HEK293 (cell line): ENCODE data around the gene SAMD11.

Source experiments
- BCL11A ChIP-seq: fragments of 450-650 bp; formaldehyde crosslinking; IDR thresholded peaks from 2 replicates; pipeline ENCODE4 v1.5.1; 2016; ENCODE audit warnings: low read depth, missing biosample characterization, missing genetic modification characterization
- HOXA7 ChIP-seq: sonication (generic); formaldehyde crosslinking; IDR thresholded peaks from 2 replicates; pipeline ENCODE4 v1.8.1; 2022; ENCODE audit warnings: missing genetic modification reagents, borderline replicate concordance
- SCRT1 ChIP-seq: fragments of 450-650 bp; formaldehyde crosslinking; IDR thresholded peaks from 2 replicates; pipeline ENCODE4 v1.5.1; 2016; ENCODE audit warnings: missing biosample characterization, missing genetic modification characterization, borderline replicate concordance
- SP7 ChIP-seq: fragments of 450-650 bp; formaldehyde crosslinking; IDR thresholded peaks from 2 replicates; pipeline ENCODE4 v1.5.1; 2016; ENCODE audit warnings: missing biosample characterization, missing genetic modification characterization
- WT1 ChIP-seq: fragments of 450-650 bp; formaldehyde crosslinking; IDR thresholded peaks from 2 replicates; pipeline ENCODE4 v1.5.1; 2016; ENCODE audit warnings: missing biosample characterization, missing genetic modification characterization
- ZBTB48 ChIP-seq: fragments of 450-650 bp; formaldehyde crosslinking; IDR thresholded peaks from 2 replicates; pipeline ENCODE4 v1.5.1; 2016; ENCODE audit warnings: missing biosample characterization, missing genetic modification characterization
- ZIC2 ChIP-seq: fragments of 450-650 bp; formaldehyde crosslinking; IDR thresholded peaks from 2 replicates; pipeline ENCODE4 v1.5.1; 2016; ENCODE audit warnings: missing biosample characterization, missing genetic modification characterization
- ZNF121 ChIP-seq: fragments of 450-650 bp; formaldehyde crosslinking; IDR thresholded peaks from 2 replicates; pipeline ENCODE4 v1.5.1; 2016; ENCODE audit warnings: missing biosample characterization, missing genetic modification characterization
- ZNF132 ChIP-seq: fragments of 450-650 bp; formaldehyde crosslinking; IDR thresholded peaks from 2 replicates; pipeline ENCODE4 v1.5.1; 2017; ENCODE audit warnings: missing biosample characterization, missing genetic modification characterization, borderline replicate concordance
- ZNF155 ChIP-seq: fragments of 450-650 bp; formaldehyde crosslinking; IDR thresholded peaks from 2 replicates; pipeline ENCODE4 v1.5.1; 2016; ENCODE audit warnings: missing biosample characterization, missing genetic modification characterization
- ZNF184 ChIP-seq: fragments of 450-650 bp; IDR thresholded peaks from 2 replicates; pipeline ENCODE4 v1.5.1; 2018; ENCODE audit warnings: missing biosample characterization, mild to moderate bottlenecking, missing genetic modification characterization
- ZNF302 ChIP-seq: fragments of 450-650 bp; formaldehyde crosslinking; IDR thresholded peaks from 2 replicates; pipeline ENCODE4 v1.5.1; 2016; ENCODE audit warnings: missing biosample characterization, missing genetic modification characterization, low read depth
- ZNF341 ChIP-seq: fragments of 450-650 bp; formaldehyde crosslinking; IDR thresholded peaks from 2 replicates; pipeline ENCODE4; 2016; ENCODE audit warnings: low read depth, missing biosample characterization, missing genetic modification characterization
- ZNF350 ChIP-seq: fragments of 450-650 bp; formaldehyde crosslinking; IDR thresholded peaks from 2 replicates; pipeline ENCODE4 v1.5.0; 2017; ENCODE audit warnings: missing biosample characterization, mild to moderate bottlenecking, missing genetic modification characterization
- ZNF560 ChIP-seq: fragments of 450-650 bp; formaldehyde crosslinking; IDR thresholded peaks from 2 replicates; pipeline ENCODE4 v1.5.1; 2017; ENCODE audit warnings: missing biosample characterization, missing genetic modification characterization, borderline replicate concordance
- TF ChIP-seq, protein P1 (sequence below): fragments of 450-650 bp; formaldehyde crosslinking; IDR thresholded peaks from 2 replicates; pipeline ENCODE4 v1.5.1; 2016; ENCODE audit warnings: missing biosample characterization, missing genetic modification characterization
- TF ChIP-seq, protein P2 (sequence below): fragments of 450-650 bp; formaldehyde crosslinking; IDR thresholded peaks from 2 replicates; pipeline ENCODE4 v1.5.1; 2017; ENCODE audit warnings: missing biosample characterization, missing genetic modification characterization
- TF ChIP-seq, protein P3 (sequence below): fragments of 450-650 bp; formaldehyde crosslinking; IDR thresholded peaks from 2 replicates; pipeline ENCODE4 v1.5.1; 2016; ENCODE audit warnings: missing biosample characterization, missing genetic modification characterization
- TF ChIP-seq, protein P4 (sequence below): fragments of 450-650 bp; formaldehyde crosslinking; IDR thresholded peaks from 2 replicates; pipeline ENCODE4 v1.5.1; 2017; ENCODE audit warnings: missing biosample characterization, missing genetic modification characterization
- TF ChIP-seq, protein P5 (sequence below): fragments of 450-650 bp; formaldehyde crosslinking; IDR thresholded peaks from 2 replicates; pipeline ENCODE4 v1.5.1; 2016; ENCODE audit warnings: missing biosample characterization, missing genetic modification characterization
- TF ChIP-seq, protein P6 (sequence below): fragments of 450-650 bp; formaldehyde crosslinking; IDR thresholded peaks from 2 replicates; pipeline ENCODE4 v1.5.1; 2016; ENCODE audit warnings: missing biosample characterization, missing genetic modification characterization, low read depth
- TF ChIP-seq, protein P7 (sequence below): fragments of 450-650 bp; formaldehyde crosslinking; IDR thresholded peaks from 2 replicates; pipeline ENCODE4 v1.5.1; 2016; ENCODE audit warnings: missing biosample characterization, missing genetic modification characterization
- TF ChIP-seq, protein P8 (sequence below): fragments of 450-650 bp; formaldehyde crosslinking; IDR thresholded peaks from 2 replicates; pipeline ENCODE4 v1.5.1; 2016; ENCODE audit warnings: missing biosample characterization, missing genetic modification characterization

SAMD11 gene

DNA sequence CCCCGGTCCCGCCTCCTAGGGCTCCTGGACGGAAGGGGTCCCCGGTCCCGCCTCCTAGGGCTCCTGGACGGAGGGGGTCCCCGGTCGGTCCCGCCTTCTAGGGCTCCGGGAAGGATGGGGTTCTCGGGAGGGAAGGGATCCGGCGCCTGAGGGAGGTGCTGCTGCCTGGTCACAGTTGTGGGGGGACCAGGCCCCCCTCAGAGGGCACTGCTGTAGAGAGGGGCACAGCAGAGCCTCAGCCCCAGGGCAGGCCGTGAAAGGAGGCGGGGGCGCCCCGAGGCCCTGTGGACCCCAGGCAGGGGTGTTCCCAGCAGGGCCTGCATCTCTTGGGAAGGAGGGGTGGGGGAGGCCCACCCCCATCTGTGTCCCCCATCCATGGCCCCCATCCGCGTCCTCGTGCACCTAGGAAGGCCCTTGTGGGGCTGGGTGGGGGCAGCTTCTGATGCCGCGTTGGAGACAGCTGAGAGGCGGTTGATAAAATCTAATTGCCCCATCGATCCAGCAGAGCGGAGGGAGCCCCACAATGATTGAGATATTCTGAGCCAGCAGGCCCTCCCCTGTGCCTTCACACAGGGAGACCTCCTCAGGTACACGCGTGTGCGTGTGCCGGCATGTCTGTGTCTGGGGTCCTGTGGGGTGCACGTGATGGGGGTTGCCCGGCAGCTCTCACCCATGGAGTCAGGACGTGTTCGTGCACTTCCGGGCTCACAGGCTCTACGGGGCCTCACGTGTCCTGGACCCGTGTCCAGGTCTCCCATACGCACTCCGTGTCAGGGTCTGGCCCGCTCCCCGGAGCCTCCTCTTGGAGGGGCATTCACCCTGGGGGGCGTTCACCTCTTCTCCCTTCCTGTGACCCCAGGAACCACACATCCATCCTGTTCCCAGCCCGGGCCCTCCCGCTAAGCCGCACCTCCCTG lies 12.9 kb downstream of the SAMD11 start (continued):
- TF ChIP-seq, protein P1, sequence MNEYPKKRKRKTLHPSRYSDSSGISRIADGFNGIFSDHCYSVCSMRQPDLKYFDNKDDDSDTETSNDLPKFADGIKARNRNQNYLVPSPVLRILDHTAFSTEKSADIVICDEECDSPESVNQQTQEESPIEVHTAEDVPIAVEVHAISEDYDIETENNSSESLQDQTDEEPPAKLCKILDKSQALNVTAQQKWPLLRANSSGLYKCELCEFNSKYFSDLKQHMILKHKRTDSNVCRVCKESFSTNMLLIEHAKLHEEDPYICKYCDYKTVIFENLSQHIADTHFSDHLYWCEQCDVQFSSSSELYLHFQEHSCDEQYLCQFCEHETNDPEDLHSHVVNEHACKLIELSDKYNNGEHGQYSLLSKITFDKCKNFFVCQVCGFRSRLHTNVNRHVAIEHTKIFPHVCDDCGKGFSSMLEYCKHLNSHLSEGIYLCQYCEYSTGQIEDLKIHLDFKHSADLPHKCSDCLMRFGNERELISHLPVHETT = no peak
- TF ChIP-seq ZIC2 (tag by site-specific recombination) (peak; percentile 19; the same call in 1 of the 2 replicates), ZNF350 (tag by site-specific recombination) (no peak), ZNF184 (tag by site-specific recombination) (no peak), ZNF560 (tag by site-specific recombination) (no peak), SCRT1 (tag by site-specific recombination) (no peak), ZNF132 (no peak), ZBTB48 (peak; percentile 11; the same call in 1 of the 2 replicates), BCL11A (tag by site-specific recombination) (peak; percentile 18; the same call in 1 of the 2 replicates), ZNF155 (tag by site-specific recombination) (no peak), WT1 (tag by site-specific recombination) (no peak), SP7 (0 out of 2 replicates have a peak, but pooled peaks have one; percentile 23), HOXA7 (CRISPR knock-in tag) (no peak), ZNF302 (tag by site-specific recombination) (no peak), ZNF341 (peak; percentile 35; the same call in 1 of the 2 replicates), ZNF121 (tag by site-specific recombination) (no peak)
- TF ChIP-seq, protein P2, sequence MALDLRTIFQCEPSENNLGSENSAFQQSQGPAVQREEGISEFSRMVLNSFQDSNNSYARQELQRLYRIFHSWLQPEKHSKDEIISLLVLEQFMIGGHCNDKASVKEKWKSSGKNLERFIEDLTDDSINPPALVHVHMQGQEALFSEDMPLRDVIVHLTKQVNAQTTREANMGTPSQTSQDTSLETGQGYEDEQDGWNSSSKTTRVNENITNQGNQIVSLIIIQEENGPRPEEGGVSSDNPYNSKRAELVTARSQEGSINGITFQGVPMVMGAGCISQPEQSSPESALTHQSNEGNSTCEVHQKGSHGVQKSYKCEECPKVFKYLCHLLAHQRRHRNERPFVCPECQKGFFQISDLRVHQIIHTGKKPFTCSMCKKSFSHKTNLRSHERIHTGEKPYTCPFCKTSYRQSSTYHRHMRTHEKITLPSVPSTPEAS = no peak
- TF ChIP-seq, protein P3, sequence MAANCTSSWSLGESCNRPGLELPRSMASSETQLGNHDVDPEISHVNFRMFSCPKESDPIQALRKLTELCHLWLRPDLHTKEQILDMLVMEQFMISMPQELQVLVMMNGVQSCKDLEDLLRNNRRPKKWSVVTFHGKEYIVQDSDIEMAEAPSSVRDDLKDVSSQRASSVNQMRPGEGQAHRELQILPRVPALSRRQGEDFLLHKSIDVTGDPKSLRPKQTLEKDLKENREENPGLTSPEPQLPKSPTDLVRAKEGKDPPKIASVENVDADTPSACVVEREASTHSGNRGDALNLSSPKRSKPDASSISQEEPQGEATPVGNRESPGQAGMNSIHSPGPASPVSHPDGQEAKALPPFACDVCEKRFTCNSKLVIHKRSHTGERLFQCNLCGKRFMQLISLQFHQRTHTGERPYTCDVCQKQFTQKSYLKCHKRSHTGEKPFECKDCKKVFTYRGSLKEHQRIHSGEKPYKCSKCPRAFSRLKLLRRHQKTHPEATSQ = no peak
- TF ChIP-seq, protein P4, sequence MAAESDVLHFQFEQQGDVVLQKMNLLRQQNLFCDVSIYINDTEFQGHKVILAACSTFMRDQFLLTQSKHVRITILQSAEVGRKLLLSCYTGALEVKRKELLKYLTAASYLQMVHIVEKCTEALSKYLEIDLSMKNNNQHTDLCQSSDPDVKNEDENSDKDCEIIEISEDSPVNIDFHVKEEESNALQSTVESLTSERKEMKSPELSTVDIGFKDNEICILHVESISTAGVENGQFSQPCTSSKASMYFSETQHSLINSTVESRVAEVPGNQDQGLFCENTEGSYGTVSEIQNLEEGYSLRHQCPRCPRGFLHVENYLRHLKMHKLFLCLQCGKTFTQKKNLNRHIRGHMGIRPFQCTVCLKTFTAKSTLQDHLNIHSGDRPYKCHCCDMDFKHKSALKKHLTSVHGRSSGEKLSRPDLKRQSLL (tag by site-specific recombination) = no peak
- TF ChIP-seq, protein P5, sequence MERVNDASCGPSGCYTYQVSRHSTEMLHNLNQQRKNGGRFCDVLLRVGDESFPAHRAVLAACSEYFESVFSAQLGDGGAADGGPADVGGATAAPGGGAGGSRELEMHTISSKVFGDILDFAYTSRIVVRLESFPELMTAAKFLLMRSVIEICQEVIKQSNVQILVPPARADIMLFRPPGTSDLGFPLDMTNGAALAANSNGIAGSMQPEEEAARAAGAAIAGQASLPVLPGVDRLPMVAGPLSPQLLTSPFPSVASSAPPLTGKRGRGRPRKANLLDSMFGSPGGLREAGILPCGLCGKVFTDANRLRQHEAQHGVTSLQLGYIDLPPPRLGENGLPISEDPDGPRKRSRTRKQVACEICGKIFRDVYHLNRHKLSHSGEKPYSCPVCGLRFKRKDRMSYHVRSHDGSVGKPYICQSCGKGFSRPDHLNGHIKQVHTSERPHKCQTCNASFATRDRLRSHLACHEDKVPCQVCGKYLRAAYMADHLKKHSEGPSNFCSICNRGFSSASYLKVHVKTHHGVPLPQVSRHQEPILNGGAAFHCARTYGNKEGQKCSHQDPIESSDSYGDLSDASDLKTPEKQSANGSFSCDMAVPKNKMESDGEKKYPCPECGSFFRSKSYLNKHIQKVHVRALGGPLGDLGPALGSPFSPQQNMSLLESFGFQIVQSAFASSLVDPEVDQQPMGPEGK (tag by site-specific recombination) = peak; percentile 81
- TF ChIP-seq, protein P6, sequence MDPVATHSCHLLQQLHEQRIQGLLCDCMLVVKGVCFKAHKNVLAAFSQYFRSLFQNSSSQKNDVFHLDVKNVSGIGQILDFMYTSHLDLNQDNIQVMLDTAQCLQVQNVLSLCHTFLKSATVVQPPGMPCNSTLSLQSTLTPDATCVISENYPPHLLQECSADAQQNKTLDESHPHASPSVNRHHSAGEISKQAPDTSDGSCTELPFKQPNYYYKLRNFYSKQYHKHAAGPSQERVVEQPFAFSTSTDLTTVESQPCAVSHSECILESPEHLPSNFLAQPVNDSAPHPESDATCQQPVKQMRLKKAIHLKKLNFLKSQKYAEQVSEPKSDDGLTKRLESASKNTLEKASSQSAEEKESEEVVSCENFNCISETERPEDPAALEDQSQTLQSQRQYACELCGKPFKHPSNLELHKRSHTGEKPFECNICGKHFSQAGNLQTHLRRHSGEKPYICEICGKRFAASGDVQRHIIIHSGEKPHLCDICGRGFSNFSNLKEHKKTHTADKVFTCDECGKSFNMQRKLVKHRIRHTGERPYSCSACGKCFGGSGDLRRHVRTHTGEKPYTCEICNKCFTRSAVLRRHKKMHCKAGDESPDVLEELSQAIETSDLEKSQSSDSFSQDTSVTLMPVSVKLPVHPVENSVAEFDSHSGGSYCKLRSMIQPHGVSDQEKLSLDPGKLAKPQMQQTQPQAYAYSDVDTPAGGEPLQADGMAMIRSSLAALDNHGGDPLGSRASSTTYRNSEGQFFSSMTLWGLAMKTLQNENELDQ (tag by site-specific recombination) = no peak
- TF ChIP-seq, protein P7, sequence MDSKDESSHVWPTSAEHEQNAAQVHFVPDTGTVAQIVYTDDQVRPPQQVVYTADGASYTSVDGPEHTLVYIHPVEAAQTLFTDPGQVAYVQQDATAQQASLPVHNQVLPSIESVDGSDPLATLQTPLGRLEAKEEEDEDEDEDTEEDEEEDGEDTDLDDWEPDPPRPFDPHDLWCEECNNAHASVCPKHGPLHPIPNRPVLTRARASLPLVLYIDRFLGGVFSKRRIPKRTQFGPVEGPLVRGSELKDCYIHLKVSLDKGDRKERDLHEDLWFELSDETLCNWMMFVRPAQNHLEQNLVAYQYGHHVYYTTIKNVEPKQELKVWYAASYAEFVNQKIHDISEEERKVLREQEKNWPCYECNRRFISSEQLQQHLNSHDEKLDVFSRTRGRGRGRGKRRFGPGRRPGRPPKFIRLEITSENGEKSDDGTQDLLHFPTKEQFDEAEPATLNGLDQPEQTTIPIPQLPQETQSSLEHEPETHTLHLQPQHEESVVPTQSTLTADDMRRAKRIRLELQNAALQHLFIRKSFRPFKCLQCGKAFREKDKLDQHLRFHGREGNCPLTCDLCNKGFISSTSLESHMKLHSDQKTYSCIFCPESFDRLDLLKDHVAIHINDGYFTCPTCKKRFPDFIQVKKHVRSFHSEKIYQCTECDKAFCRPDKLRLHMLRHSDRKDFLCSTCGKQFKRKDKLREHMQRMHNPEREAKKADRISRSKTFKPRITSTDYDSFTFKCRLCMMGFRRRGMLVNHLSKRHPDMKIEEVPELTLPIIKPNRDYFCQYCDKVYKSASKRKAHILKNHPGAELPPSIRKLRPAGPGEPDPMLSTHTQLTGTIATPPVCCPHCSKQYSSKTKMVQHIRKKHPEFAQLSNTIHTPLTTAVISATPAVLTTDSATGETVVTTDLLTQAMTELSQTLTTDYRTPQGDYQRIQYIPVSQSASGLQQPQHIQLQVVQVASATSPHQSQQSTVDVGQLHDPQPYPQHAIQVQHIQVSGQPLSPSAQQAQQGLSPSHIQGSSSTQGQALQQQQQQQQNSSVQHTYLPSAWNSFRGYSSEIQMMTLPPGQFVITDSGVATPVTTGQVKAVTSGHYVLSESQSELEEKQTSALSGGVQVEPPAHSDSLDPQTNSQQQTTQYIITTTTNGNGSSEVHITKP (tag by site-specific recombination) = no peak
- TF ChIP-seq, protein P8, sequence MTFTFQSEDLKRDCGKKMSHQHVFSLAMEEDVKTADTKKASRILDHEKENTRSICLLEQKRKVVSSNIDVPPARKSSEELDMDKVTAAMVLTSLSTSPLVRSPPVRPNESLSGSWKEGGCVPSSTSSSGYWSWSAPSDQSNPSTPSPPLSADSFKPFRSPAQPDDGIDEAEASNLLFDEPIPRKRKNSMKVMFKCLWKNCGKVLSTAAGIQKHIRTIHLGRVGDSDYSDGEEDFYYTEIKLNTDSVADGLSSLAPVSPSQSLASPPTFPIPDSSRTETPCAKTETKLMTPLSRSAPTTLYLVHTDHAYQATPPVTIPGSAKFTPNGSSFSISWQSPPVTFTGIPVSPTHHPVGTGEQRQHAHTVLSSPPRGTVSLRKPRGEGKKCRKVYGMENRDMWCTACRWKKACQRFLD (tag by site-specific recombination) = no peak
